Neural progenitor cell (in vitro differentiated cells): ENCODE measurements around the gene ASTN2. TPM values are rescaled to one million over a fixed set of nuclear protein-coding genes. Genes with fewer than 3 reads are reported as not detected.

Source experiments
- DNase-seq: peaks from one replicate; pipeline ENCODE4 v3.0.0-alpha.2; 2016; ENCODE audit warnings: low spot score
- H2AFZ ChIP-seq: fragments of 200-600 bp; sonication (generic); replicated peaks from 2 replicates; pipeline ENCODE4 v1.6.1; 2016; ENCODE audit warnings: antibody characterized with exemption
- H3F3A ChIP-seq: fragments of 200-600 bp; sonication (generic); 2 replicates; pipeline ENCODE4 v1.6.1; 2016; ENCODE audit warnings: antibody characterized with exemption, low read depth
- H3K27ac ChIP-seq: fragments of 200-600 bp; sonication (generic); 2 replicates; pipeline ENCODE4 v1.5.1; 2016; ENCODE audit warnings: mild to moderate bottlenecking
- H3K27me3 ChIP-seq: fragments of 200-600 bp; sonication (generic); 2 replicates; pipeline ENCODE4 v1.6.1; 2016; ENCODE audit warnings: mild to moderate bottlenecking, moderate library complexity
- H3K36me3 ChIP-seq: fragments of 200-600 bp; sonication (generic); 2 replicates; pipeline ENCODE4 v1.5.1; 2016
- H3K4me1 ChIP-seq: fragments of 200-600 bp; sonication (generic); 2 replicates; pipeline ENCODE4 v1.6.1; 2016; ENCODE audit warnings: mixed run types
- H3K4me2 ChIP-seq: fragments of 200-600 bp; sonication (generic); 2 replicates; pipeline ENCODE4 v1.6.1; 2016
- H3K4me3 ChIP-seq: fragments of 200-600 bp; sonication (generic); 2 replicates; pipeline ENCODE4 v1.5.1; 2016
- H3K79me2 ChIP-seq: fragments of 200-600 bp; sonication (generic); 2 replicates; pipeline ENCODE4 v1.6.1; 2016; ENCODE audit warnings: low read depth
- H3K9ac ChIP-seq: fragments of 200-600 bp; sonication (generic); 2 replicates; pipeline ENCODE4 v1.6.1; 2016
- H3K9me3 ChIP-seq: fragments of 200-600 bp; sonication (generic); 2 replicates; pipeline ENCODE4 v1.5.1; 2016; ENCODE audit warnings: low read depth
- H4K20me1 ChIP-seq: fragments of 200-600 bp; sonication (generic); 2 replicates; pipeline ENCODE4 v1.6.1; 2016; ENCODE audit warnings: low read depth
- H3K27ac Mint-ChIP-seq: 3 replicates; pipeline ENCODE4 v1.8.0; 2021; ENCODE audit warnings: mixed read lengths
- H3K27me3 Mint-ChIP-seq: 2 replicates; pipeline ENCODE4 v1.8.0; 2022; ENCODE audit warnings: low read depth, mild to moderate bottlenecking, inconsistent platforms, moderate library complexity, mixed read lengths; ENCODE audit not compliant: insufficient read depth
- H3K36me3 Mint-ChIP-seq: 3 replicates; pipeline ENCODE4 v1.8.0; 2021; ENCODE audit warnings: mixed read lengths
- H3K4me1 Mint-ChIP-seq: 3 replicates; pipeline ENCODE4 v1.8.0; 2021; ENCODE audit warnings: mixed read lengths
- H3K4me3 Mint-ChIP-seq: 3 replicates; pipeline ENCODE4 v1.8.0; 2021; ENCODE audit warnings: mild to moderate bottlenecking, moderate library complexity, mixed read lengths
- H3K9me3 Mint-ChIP-seq: 3 replicates; pipeline ENCODE4 v1.8.0; 2020; ENCODE audit warnings: mixed read lengths
- EZH2 ChIP-seq: fragments of 200-600 bp; sonication (generic); IDR thresholded peaks from 2 replicates; pipeline ENCODE4 v1.6.1; 2017; ENCODE audit warnings: antibody characterized with exemption, mild to moderate bottlenecking, moderate library complexity
- EZH2phosphoT487 ChIP-seq: fragments of 200-600 bp; sonication (generic); IDR thresholded peaks from 2 replicates; pipeline ENCODE4 v1.6.1; 2017; ENCODE audit warnings: antibody characterized with exemption
- total RNA-seq: library from RNA; depleted of rRNA; stranded (reverse); fragments of >200 nt; gene quantifications from 2 replicates; pipeline ENCODE4 v1.2.3, GENCODE V29; 2015; ENCODE audit warnings: low replicate concordance
- TF ChIP-seq, protein P1 (sequence below): fragments of 200-600 bp; sonication (generic); IDR thresholded peaks from 2 replicates; pipeline ENCODE4 v1.5.1; 2017; ENCODE audit warnings: antibody characterized with exemption, mild to moderate bottlenecking

Gene ASTN2
- total RNA-seq, 1 donor from 2014 or later, result 8.0 TPM

DNA sequence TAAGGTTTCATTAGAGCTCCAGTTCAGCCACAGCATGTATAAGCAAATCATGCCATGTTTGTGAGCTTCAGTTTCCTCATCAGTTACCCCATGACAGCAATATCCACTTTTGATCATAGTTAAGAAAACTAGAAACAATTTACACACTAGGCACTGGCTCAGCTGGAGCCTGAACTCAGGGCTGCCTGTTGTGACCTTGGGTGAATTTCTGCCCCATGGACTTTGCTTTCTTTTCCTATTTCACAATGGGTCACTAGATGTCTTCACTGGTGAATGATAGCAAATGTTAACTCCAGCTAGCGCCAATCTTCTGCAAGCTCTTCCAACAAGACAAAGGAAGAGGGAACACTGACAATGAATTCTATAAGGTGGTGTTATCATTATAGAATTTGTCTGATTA is 961.1 kb downstream of the ASTN2 start:
- Histone ChIP-seq H3K79me2 (no peaks in the 10 kb centered on the region), H3K9ac (no peak overlapping the region), H3K36me3 (no peaks in the 10 kb centered on the region), H4K20me1 (no peaks in the 10 kb centered on the region), H3K4me3 (no peak overlapping the region), H3K4me2 (no peak overlapping the region), H2AFZ (no peak overlapping the region), H3K9me3 (peaks cover 7% of the 10 kb centered on the region), H3K27ac (no peak overlapping the region), H3F3A (no peaks in the 10 kb centered on the region), H3K4me1 (no peaks in the 10 kb centered on the region), H3K27me3 (no peaks in the 10 kb centered on the region)
- H3K9me3 Mint-ChIP-seq, result peaks cover 22% of the 10 kb centered on the region
- H3K27me3 Mint-ChIP-seq, result peaks cover 4% of the 10 kb centered on the region
- H3K4me3 Mint-ChIP-seq, result no peak overlapping the region
- H3K27ac Mint-ChIP-seq, result no peak overlapping the region
- no peak for TF ChIP-seq EZH2phosphoT487
- H3K36me3 Mint-ChIP-seq, result peaks cover 1% of the 10 kb centered on the region
- peaks cover 3% of the 10 kb centered on the region for H3K4me1 Mint-ChIP-seq
- DNase-seq, result no peak

DNA sequence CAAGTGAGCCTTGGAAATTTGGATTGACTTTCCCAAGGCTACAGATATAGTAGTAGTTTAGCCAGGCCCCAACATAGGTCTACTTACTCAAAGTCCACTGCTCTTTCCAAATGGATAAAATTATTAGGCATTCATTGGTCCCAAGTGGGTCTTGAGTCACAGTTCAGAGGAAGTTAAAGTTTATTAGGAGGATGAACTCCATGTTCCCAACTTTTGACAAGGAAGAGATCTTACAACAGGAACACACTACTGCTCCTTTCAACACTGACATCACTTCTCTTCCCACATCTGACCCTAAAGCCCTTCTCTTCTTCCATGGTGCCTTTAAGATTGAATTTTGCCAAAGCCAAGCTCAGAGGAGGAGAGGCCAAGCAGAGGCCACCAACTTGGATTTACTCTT is 962.2 kb downstream of the ASTN2 start:
- Mint-ChIP-seq H3K9me3 (peaks cover 18% of the 10 kb centered on the region), H3K4me1 (peaks cover 3% of the 10 kb centered on the region), H3K27ac (no peak overlapping the region), H3K36me3 (peaks cover 1% of the 10 kb centered on the region), H3K27me3 (peaks cover 4% of the 10 kb centered on the region), H3K4me3 (no peak overlapping the region)
- no peak for DNase-seq
- no peak overlapping the region for H3K4me2 ChIP-seq
- no peaks in the 10 kb centered on the region for H3F3A ChIP-seq
- no peak for TF ChIP-seq EZH2phosphoT487
- no peak for TF ChIP-seq EZH2
- TF ChIP-seq, protein P1, sequence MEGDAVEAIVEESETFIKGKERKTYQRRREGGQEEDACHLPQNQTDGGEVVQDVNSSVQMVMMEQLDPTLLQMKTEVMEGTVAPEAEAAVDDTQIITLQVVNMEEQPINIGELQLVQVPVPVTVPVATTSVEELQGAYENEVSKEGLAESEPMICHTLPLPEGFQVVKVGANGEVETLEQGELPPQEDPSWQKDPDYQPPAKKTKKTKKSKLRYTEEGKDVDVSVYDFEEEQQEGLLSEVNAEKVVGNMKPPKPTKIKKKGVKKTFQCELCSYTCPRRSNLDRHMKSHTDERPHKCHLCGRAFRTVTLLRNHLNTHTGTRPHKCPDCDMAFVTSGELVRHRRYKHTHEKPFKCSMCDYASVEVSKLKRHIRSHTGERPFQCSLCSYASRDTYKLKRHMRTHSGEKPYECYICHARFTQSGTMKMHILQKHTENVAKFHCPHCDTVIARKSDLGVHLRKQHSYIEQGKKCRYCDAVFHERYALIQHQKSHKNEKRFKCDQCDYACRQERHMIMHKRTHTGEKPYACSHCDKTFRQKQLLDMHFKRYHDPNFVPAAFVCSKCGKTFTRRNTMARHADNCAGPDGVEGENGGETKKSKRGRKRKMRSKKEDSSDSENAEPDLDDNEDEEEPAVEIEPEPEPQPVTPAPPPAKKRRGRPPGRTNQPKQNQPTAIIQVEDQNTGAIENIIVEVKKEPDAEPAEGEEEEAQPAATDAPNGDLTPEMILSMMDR, result no peak
- peaks cover 7% of the 10 kb centered on the region for H3K9me3 ChIP-seq
- no peak overlapping the region for H3K4me3 ChIP-seq
- H3K9ac ChIP-seq, result no peak overlapping the region
- no peak overlapping the region for H3K27ac ChIP-seq
- H3K27me3 ChIP-seq, result no peaks in the 10 kb centered on the region
- no peak overlapping the region for H2AFZ ChIP-seq
- H3K4me1 ChIP-seq, result no peaks in the 10 kb centered on the region
- H4K20me1 ChIP-seq, result no peaks in the 10 kb centered on the region
- no peaks in the 10 kb centered on the region for H3K36me3 ChIP-seq
- no peaks in the 10 kb centered on the region for H3K79me2 ChIP-seq

DNA sequence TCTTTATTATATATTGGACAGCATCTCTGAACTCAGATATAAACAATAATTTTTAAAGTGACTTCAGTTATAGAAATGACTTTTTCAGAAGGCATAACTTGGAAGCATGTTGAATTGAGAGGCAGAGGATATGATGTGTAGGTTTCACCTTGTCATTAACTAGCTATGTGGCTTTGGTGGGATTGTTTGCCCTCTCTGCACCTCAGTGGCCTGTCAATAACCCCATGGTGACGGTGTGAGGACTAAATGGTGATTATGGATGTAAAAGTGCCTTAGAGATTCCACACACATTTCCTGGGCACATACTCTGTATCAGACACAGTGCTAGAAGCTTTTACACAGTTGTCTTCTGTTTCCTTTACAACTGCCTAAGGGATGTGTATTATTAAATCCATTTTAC is 962.6 kb downstream of the ASTN2 start:
- Histone ChIP-seq H3F3A (no peaks in the 10 kb centered on the region), H2AFZ (no peak overlapping the region), H3K4me1 (no peaks in the 10 kb centered on the region), H3K36me3 (no peaks in the 10 kb centered on the region), H3K9ac (no peak overlapping the region), H3K27me3 (no peaks in the 10 kb centered on the region), H3K4me3 (no peak overlapping the region), H3K79me2 (no peaks in the 10 kb centered on the region), H3K27ac (no peak overlapping the region), H4K20me1 (no peaks in the 10 kb centered on the region), H3K9me3 (peaks cover 7% of the 10 kb centered on the region), H3K4me2 (no peak overlapping the region)
- peaks cover 4% of the 10 kb centered on the region for H3K27me3 Mint-ChIP-seq
- DNase-seq, result no peak
- peaks cover 17% of the 10 kb centered on the region for H3K9me3 Mint-ChIP-seq
- H3K36me3 Mint-ChIP-seq, result peaks cover 1% of the 10 kb centered on the region
- no peak overlapping the region for H3K4me3 Mint-ChIP-seq
- H3K27ac Mint-ChIP-seq, result no peak overlapping the region
- TF ChIP-seq, protein P1, result no peak
- TF ChIP-seq EZH2 (no peak), EZH2phosphoT487 (no peak)
- H3K4me1 Mint-ChIP-seq, result peaks cover 3% of the 10 kb centered on the region

DNA sequence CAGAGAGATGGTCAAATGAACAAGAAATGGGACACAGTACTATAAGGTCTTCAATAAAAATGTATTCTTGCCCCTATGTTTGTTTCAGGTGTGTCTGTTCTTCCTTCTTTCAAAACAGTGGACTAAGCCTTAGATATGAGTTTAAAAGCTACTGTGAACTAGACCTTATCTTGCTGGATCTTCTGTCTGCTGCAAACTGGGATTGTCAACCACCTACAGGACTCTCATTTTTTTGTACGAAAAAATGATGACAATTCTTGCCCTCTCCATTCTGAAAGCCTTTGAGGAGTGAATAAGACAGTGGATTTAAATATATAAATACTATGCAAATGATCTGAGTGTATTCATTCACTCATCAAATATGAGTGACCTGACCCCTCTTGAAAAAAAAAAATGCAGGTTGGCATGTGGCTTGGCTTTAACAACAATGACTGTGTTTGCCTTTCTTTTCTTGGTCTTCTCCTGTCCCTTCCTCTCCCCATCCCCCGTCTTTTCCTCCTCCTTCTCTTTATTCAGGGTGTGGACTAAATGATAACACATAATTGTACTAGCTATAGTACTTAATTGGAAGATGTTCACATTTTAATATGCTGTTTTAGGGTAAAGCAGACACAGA is 963.2 kb downstream of the ASTN2 start:
- Mint-ChIP-seq H3K4me1 (peaks cover 3% of the 10 kb centered on the region), H3K27me3 (peaks cover 4% of the 10 kb centered on the region), H3K36me3 (peaks cover 1% of the 10 kb centered on the region), H3K9me3 (peaks cover 11% of the 10 kb centered on the region), H3K27ac (no peak overlapping the region), H3K4me3 (no peak overlapping the region)
- Histone ChIP-seq H3K36me3 (no peaks in the 10 kb centered on the region), H3K4me1 (no peaks in the 10 kb centered on the region), H3K9ac (no peak overlapping the region), H3K4me3 (no peak overlapping the region), H3F3A (no peaks in the 10 kb centered on the region), H3K27ac (no peak overlapping the region), H3K27me3 (no peaks in the 10 kb centered on the region), H2AFZ (no peak overlapping the region), H4K20me1 (no peaks in the 10 kb centered on the region), H3K4me2 (no peak overlapping the region), H3K79me2 (no peaks in the 10 kb centered on the region), H3K9me3 (peaks cover 3% of the 10 kb centered on the region)
- TF ChIP-seq EZH2 (no peak), EZH2phosphoT487 (no peak)
- TF ChIP-seq, protein P1, result no peak
- DNase-seq, result no peak
